Fibroblast of the aortic adventitia (primary cell): ENCODE data around the gene BRS3. TPM values are rescaled to one million over a fixed set of nuclear protein-coding genes. Genes with fewer than 3 reads are reported as not detected.

Experiments used
- DNase-seq: peaks from one replicate; pipeline ENCODE4 v3.0.0-alpha.2; 2010; ENCODE audit warnings: low read depth
- H3K4me3 ChIP-seq: 2 replicates; pipeline ENCODE4 v1.5.1; 2011; ENCODE audit warnings: low read depth, mild to moderate bottlenecking, control low read depth, low read length, moderate library complexity
- CTCF ChIP-seq: IDR thresholded peaks from 2 replicates; pipeline ENCODE4 v1.5.1; 2011; ENCODE audit warnings: mild to moderate bottlenecking, low read length, control low read depth, inconsistent platforms; ENCODE audit not compliant: insufficient read depth
- total RNA-seq: library from RNA; depleted of rRNA; stranded (reverse); fragments of >200 nt; gene quantifications from 2 replicates; pipeline ENCODE4 v1.2.3, GENCODE V29; 2012; ENCODE audit warnings: low replicate concordance

BRS3 gene
- total RNA-seq, 1 donor, result not detected

GRCh38 chrX:136468391-136469103 lies 19.2 kb upstream of the BRS3 start:
- H3K4me3 ChIP-seq, result no peak overlapping the region
- TF ChIP-seq CTCF, result no peak
- DNase-seq, result no peak

- H3K4me3 ChIP-seq, result no peak overlapping the region
- no peak for TF ChIP-seq CTCF
- no peak for DNase-seq
These were observed 14.1 kb upstream of the BRS3 start for GRCh38 chrX:136473663-136474062.

GRCh38 chrX:136475236-136475635 lies 12.5 kb upstream of the BRS3 start:
- DNase-seq, result no peak
- no peak for TF ChIP-seq CTCF

GRCh38 chrX:136476501-136476900 lies 11.2 kb upstream of the BRS3 start:
- DNase-seq, result no peak
- no peak for TF ChIP-seq CTCF
- no peak overlapping the region for H3K4me3 ChIP-seq

More at GRCh38 chrX:136475236-136475635, 12.5 kb upstream of the BRS3 start:
- H3K4me3 ChIP-seq, result no peak overlapping the region

GRCh38 chrX:136477026-136477425 lies 10.7 kb upstream of the BRS3 start:
- no peak for TF ChIP-seq CTCF
- DNase-seq, result no peak
- no peak overlapping the region for H3K4me3 ChIP-seq

- H3K4me3 ChIP-seq, result no peak overlapping the region
- no peak for TF ChIP-seq CTCF
- no peak for DNase-seq
These were observed 7.4 kb upstream of the BRS3 start for GRCh38 chrX:136480383-136480782.

GRCh38 chrX:136488706-136489105 lies 959 bp downstream of the BRS3 start:
- no peak for DNase-seq
- no peak overlapping the region for H3K4me3 ChIP-seq
- no peak for TF ChIP-seq CTCF
